Daoy (cell line): ENCODE data around the gene BID. TPM values are rescaled to one million over a fixed set of nuclear protein-coding genes. Genes with fewer than 3 reads are reported as not detected.
A peak's percentile ranks its signal among the peaks of the same experiment; 100 is the strongest.

Experiments
- DNase-seq: peaks from one replicate; pipeline ENCODE4 v3.0.0-alpha.2; 2015; ENCODE audit warnings: low read depth
- total RNA-seq: library from RNA; depleted of rRNA; stranded (reverse); fragments of >200 nt; shearing (Covaris generic); gene quantifications from 2 replicates; pipeline ENCODE4 v1.2.3, GENCODE V29; 2014; rRNA removed

BID gene
- total RNA-seq: 133 and 164 TPM in 2 replicates

GRCh38 chr22:17774206-17774925, at the start of gene BID:
TSS of gene BID (minus strand) at chr22:17774469. CDS start at chr22:17750116, 24,353 bp downstream.
- peak; percentile 64 for DNase-seq

- DNase-seq: no peak
Observed at GRCh38 chr22:17823964-17824363, 49.7 kb upstream of the BID start.

- no peak for DNase-seq
Observed at GRCh38 chr22:17823226-17823625, 49.0 kb upstream of the BID start.

GRCh38 chr22:17822087-17822486, 47.8 kb upstream of the BID start:
- no peak for DNase-seq

GRCh38 chr22:17820879-17821439, 46.7 kb upstream of the BID start:
- DNase-seq: no peak

GRCh38 chr22:17818649-17819048, 44.4 kb upstream of the BID start:
- no peak for DNase-seq

GRCh38 chr22:17818180-17818579, 43.9 kb upstream of the BID start:
- no peak for DNase-seq

- no peak for DNase-seq
Observed at GRCh38 chr22:17817511-17818065, 43.3 kb upstream of the BID start.

- no peak for DNase-seq
Observed at GRCh38 chr22:17817079-17817478, 42.8 kb upstream of the BID start.

- no peak for DNase-seq
Observed at GRCh38 chr22:17816649-17817048, 42.4 kb upstream of the BID start.

GRCh38 chr22:17815703-17816254, 41.5 kb upstream of the BID start:
- DNase-seq: no peak

GRCh38 chr22:17814830-17815229, 40.6 kb upstream of the BID start:
- no peak for DNase-seq

GRCh38 chr22:17814084-17814483, 39.8 kb upstream of the BID start:
- DNase-seq: no peak

- DNase-seq: no peak
Observed at GRCh38 chr22:17811119-17811518, 36.9 kb upstream of the BID start.

- DNase-seq: no peak
Observed at GRCh38 chr22:17810570-17811116, 36.4 kb upstream of the BID start.

- DNase-seq: no peak
Observed at GRCh38 chr22:17808693-17809403, 34.6 kb upstream of the BID start.

GRCh38 chr22:17807578-17808410, 33.5 kb upstream of the BID start:
- no peak for DNase-seq

- DNase-seq: no peak
Observed at GRCh38 chr22:17807086-17807485, 32.8 kb upstream of the BID start.

- no peak for DNase-seq
Observed at GRCh38 chr22:17806437-17806836, 32.2 kb upstream of the BID start.

GRCh38 chr22:17804331-17805080, 30.2 kb upstream of the BID start:
- DNase-seq: no peak
